OCI-LY7 (cell line): Measurements from ENCODE around the gene SLBP. TPM values are rescaled to one million over a fixed set of nuclear protein-coding genes. Genes with fewer than 3 reads are reported as not detected.

Source experiments
- BruUV-seq: library from RNA; stranded (reverse); fragments of 400-500 nt; replicated peaks from 2 replicates; lab custom pipeline; 2021; lab: Mats Ljungman, UMichigan
- CTCF ChIA-PET: fragments of 300-600 bp; sonication (Branson Sonifier 250); formaldehyde crosslinking; loops from one replicate; lab custom pipeline; 2022; ENCODE audit warnings: antibody characterized with exemption; ENCODE audit not compliant: unreplicated experiment; lab: Charles Lee
- POLR2A ChIA-PET: fragments of 300-600 bp; sonication (Branson Sonifier 250); formaldehyde crosslinking; loops from one replicate; lab custom pipeline; 2022; ENCODE audit warnings: antibody characterized with exemption; lab: Charles Lee
- DNase-seq: peaks from one replicate; pipeline ENCODE4 v3.0.0-alpha.2; 2015; ENCODE audit warnings: low spot score
- H2AFZ ChIP-seq: fragments of 200-600 bp; sonication (generic), shearing (Covaris generic); 2 replicates; pipeline ENCODE4 v1.6.1; 2014; ENCODE audit warnings: mild to moderate bottlenecking, antibody characterized with exemption, low read length, moderate library complexity
- H3K27ac ChIP-seq: fragments of 200-600 bp; sonication (generic); 2 replicates; pipeline ENCODE4 v1.5.1; 2014; ENCODE audit warnings: mixed run types, low read depth, mild to moderate bottlenecking, moderate library complexity, low read length, inconsistent platforms; ENCODE audit not compliant: poor library complexity, severe bottlenecking
- H3K36me3 ChIP-seq: fragments of 200-600 bp; sonication (generic); 2 replicates; pipeline ENCODE4 v1.6.1; 2014; ENCODE audit warnings: mild to moderate bottlenecking, antibody characterized with exemption, low read length, moderate library complexity, mixed read lengths; ENCODE audit not compliant: insufficient read depth
- H3K4me1 ChIP-seq: fragments of 200-600 bp; sonication (generic); 2 replicates; pipeline ENCODE4 v1.5.1; 2014; ENCODE audit warnings: mild to moderate bottlenecking, low read length; ENCODE audit not compliant: insufficient read depth, poor library complexity, severe bottlenecking
- H3K4me2 ChIP-seq: fragments of 200-600 bp; sonication (generic); 2 replicates; pipeline ENCODE4 v1.6.1; 2014; ENCODE audit warnings: mild to moderate bottlenecking, low read length
- H3K4me3 ChIP-seq: fragments of 200-600 bp; sonication (generic); 2 replicates; pipeline ENCODE4 v1.5.1; 2014; ENCODE audit warnings: mild to moderate bottlenecking, low read depth, low read length; ENCODE audit not compliant: poor library complexity, severe bottlenecking
- H3K79me2 ChIP-seq: fragments of 200-600 bp; sonication (generic); 2 replicates; pipeline ENCODE4 v1.6.1; 2016; ENCODE audit warnings: low read depth, mild to moderate bottlenecking, low read length, moderate library complexity, mixed read lengths; ENCODE audit not compliant: insufficient read depth
- H3K9me2 ChIP-seq: fragments of 200-600 bp; sonication (generic); 2 replicates; pipeline ENCODE4 v1.6.1; 2016; ENCODE audit warnings: mild to moderate bottlenecking, low read length, mixed read lengths; ENCODE audit not compliant: insufficient read depth
- H3K9me3 ChIP-seq: fragments of 200-600 bp; sonication (generic); 2 replicates; pipeline ENCODE4 v1.6.1; 2014; ENCODE audit warnings: mild to moderate bottlenecking, mixed run types, low read length, mixed read lengths
- H4K20me1 ChIP-seq: fragments of 200-600 bp; sonication (generic); 2 replicates; pipeline ENCODE4 v1.6.1; 2014; ENCODE audit warnings: mild to moderate bottlenecking, antibody characterized with exemption, low read length, moderate library complexity, mixed read lengths; ENCODE audit not compliant: insufficient read depth
- EZH2phosphoT487 ChIP-seq: fragments of 200-600 bp; sonication (generic); IDR thresholded peaks from 2 replicates; pipeline ENCODE4 v1.6.1; 2018; ENCODE audit warnings: low read depth, borderline replicate concordance, mild to moderate bottlenecking, mixed run types, antibody characterized with exemption, low read length, moderate library complexity, mixed read lengths
- intact Hi-C: fragments of 100-400 bp; cut with micrococcal nuclease; formaldehyde crosslinking; loops from one replicate; pipeline ENCODE4 v1.10.0; 2022; ENCODE audit not compliant: unreplicated experiment
- total RNA-seq, 2 experiments: library from RNA; depleted of rRNA in 1 of 2; stranded (reverse); fragments of >200 nt in 1 of 2; shearing (Covaris generic) in 1 of 2; gene quantifications; 2 replicates each; pipeline ENCODE4 v1.2.3, GENCODE V29; 2014 to 2022
- TF ChIP-seq, protein P1 (sequence below): fragments of 200-600 bp; sonication (generic); conservative IDR thresholded peaks from 2 replicates; pipeline ENCODE4 v1.5.1; 2014; ENCODE audit warnings: mild to moderate bottlenecking, antibody characterized with exemption, low read length, moderate library complexity, mixed read lengths

Gene SLBP
- total RNA-seq, 2 experiments from 2014 or later = 159 to 196 TPM

DNA sequence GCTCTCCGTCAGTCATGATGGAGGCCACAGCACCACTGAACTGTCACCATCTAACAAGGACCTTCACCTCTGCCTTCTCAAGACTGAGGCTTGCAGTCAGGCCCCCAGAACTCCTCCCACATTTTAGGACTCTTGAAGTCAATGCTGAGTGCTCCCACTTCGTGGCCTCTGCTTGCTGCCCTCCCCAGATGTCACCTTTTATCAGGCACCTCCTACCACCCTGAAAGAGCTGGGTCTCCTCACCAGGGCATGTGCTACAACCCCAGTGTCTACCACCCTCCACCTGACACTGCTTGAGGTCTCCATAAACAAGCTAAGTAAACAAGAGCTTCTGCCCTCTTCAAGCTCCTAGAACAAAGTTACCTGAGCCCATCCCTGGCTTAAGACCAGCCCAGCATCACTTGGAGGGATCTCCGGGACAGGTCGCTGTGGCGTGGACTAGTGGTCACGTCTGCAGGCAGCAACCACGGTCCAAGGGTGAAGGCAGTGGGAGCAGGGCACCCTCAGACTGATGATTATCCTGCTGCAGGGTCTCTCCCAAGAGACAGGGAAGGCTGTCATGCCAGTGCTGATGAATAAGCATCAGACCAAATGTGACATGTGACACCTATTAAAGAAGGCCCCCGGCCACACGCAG is 20.3 kb downstream of the SLBP start:
- DNase-seq = no peak
- Histone ChIP-seq H3K27ac (no peak overlapping the region), H3K4me2 (no peak overlapping the region), H3K4me3 (no peak overlapping the region), H3K36me3 (peaks cover 82% of the 10 kb centered on the region), H3K4me1 (no peaks in the 10 kb centered on the region), H4K20me1 (peaks cover 8% of the 10 kb centered on the region), H2AFZ (no peak overlapping the region), H3K9me2 (no peaks in the 10 kb centered on the region), H3K79me2 (peaks cover 14% of the 10 kb centered on the region; the same call in 1 of the 2 replicates), H3K9me3 (no peaks in the 10 kb centered on the region)
- no TSS peak for BruUV-seq
- CTCF ChIA-PET = interaction anchor here (0.5 to 0.9 kb wide), 4 partner anchors 19 to 37 kb away, joined by 3 read pairs; no protein-coding TSS in a partner anchor
- TF ChIP-seq, protein P1, sequence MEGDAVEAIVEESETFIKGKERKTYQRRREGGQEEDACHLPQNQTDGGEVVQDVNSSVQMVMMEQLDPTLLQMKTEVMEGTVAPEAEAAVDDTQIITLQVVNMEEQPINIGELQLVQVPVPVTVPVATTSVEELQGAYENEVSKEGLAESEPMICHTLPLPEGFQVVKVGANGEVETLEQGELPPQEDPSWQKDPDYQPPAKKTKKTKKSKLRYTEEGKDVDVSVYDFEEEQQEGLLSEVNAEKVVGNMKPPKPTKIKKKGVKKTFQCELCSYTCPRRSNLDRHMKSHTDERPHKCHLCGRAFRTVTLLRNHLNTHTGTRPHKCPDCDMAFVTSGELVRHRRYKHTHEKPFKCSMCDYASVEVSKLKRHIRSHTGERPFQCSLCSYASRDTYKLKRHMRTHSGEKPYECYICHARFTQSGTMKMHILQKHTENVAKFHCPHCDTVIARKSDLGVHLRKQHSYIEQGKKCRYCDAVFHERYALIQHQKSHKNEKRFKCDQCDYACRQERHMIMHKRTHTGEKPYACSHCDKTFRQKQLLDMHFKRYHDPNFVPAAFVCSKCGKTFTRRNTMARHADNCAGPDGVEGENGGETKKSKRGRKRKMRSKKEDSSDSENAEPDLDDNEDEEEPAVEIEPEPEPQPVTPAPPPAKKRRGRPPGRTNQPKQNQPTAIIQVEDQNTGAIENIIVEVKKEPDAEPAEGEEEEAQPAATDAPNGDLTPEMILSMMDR = no peak
- no peak for TF ChIP-seq EZH2phosphoT487
- POLR2A ChIA-PET = interaction anchor here (0.6 to 1.4 kb wide), 2 partner anchors 17 to 44 kb away, joined by 4 to 5 read pairs; no protein-coding TSS in a partner anchor
- intact Hi-C loops = no loop called here

DNA sequence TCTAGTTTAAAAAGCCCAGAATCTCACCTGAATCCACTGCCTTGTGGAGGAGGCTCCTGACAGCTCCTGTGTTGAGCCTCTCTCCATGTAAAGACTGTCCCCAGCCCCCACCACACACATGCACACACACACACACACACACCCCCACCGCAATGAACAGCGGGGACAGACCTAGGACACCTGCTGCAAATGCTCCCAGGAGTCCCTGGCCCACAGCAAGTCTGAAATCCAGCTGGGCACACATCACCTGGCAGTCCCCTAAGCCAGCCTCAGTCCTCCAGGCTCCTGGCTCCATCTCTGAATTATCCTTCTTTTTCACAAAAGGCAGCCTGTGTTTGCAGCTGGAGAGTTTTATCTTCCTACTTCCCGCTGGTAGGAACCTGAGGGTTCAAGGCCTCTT is 21.4 kb downstream of the SLBP start:
- no peaks in the 10 kb centered on the region for H3K4me1 ChIP-seq
- DNase-seq = no peak
- peaks cover 70% of the 10 kb centered on the region for H3K36me3 ChIP-seq
- peaks cover 9% of the 10 kb centered on the region; the same call in 1 of the 2 replicates for H3K79me2 ChIP-seq
- intact Hi-C loops = no loop called here
- no peak overlapping the region for H3K4me3 ChIP-seq
- no peaks in the 10 kb centered on the region for H3K9me2 ChIP-seq
- ChIA-PET CTCF (interaction anchor here (0.7 kb wide), 1 partner anchor 27 kb away, joined by 3 read pairs; no protein-coding TSS in a partner anchor), POLR2A (interaction anchor here (0.5 to 1.4 kb wide), 4 partner anchors 18 to 169 kb away, joined by 3 to 5 read pairs (median 4); no protein-coding TSS in a partner anchor)
- H3K27ac ChIP-seq = no peak overlapping the region
- H3K9me3 ChIP-seq = no peaks in the 10 kb centered on the region
- no TSS peak for BruUV-seq
- H2AFZ ChIP-seq = no peak overlapping the region
- H3K4me2 ChIP-seq = no peak overlapping the region
- H4K20me1 ChIP-seq = peaks cover 8% of the 10 kb centered on the region
- TF ChIP-seq EZH2phosphoT487 = no peak
- TF ChIP-seq, protein P1 = no peak
